CD8-positive, alpha-beta memory T cell (primary cell): ENCODE results near the gene TPRG1L. TPM values are rescaled to one million over a fixed set of nuclear protein-coding genes. Genes with fewer than 3 reads are reported as not detected.

Experiments
- CTCF ChIA-PET: fragments of 350-600 bp; sonication (Branson Sonifier 250); formaldehyde crosslinking; loops from one replicate; lab custom pipeline; 2021; ENCODE audit warnings: antibody characterized with exemption; lab: Charles Lee
- POLR2A ChIA-PET: fragments of 350-600 bp; sonication (Branson Sonifier 250); formaldehyde crosslinking; loops from one replicate; lab custom pipeline; 2021; ENCODE audit warnings: antibody characterized with exemption; lab: Charles Lee
- DNase-seq, 5 donors: peaks; one replicate each; pipeline versions ENCODE4 v3.0.0 to v3.0.0-alpha.2; 2020 to 2022; ENCODE audit warnings: mixed read lengths in 1 of 5
- H3K27ac ChIP-seq: one replicate; pipeline ENCODE4 v1.7.0; 2013; ENCODE audit warnings: low read depth, mild to moderate bottlenecking, low read length, moderate library complexity
- H3K27me3 ChIP-seq: 2 replicates; pipeline ENCODE4 v1.7.0; 2013; ENCODE audit warnings: low read length, mild to moderate bottlenecking; ENCODE audit not compliant: insufficient read depth, poor library complexity, severe bottlenecking
- H3K36me3 ChIP-seq: 2 replicates; pipeline ENCODE4 v1.7.0; 2013; ENCODE audit warnings: mild to moderate bottlenecking, low read length, moderate library complexity; ENCODE audit not compliant: insufficient read depth
- H3K4me1 ChIP-seq: 2 replicates; pipeline ENCODE4 v1.7.0; 2013; ENCODE audit warnings: mild to moderate bottlenecking, low read length, moderate library complexity; ENCODE audit not compliant: insufficient read depth
- H3K4me3 ChIP-seq: 2 replicates; pipeline ENCODE4 v1.7.0; 2013; ENCODE audit warnings: mild to moderate bottlenecking, low read length
- H3K9me3 ChIP-seq: 2 replicates; pipeline ENCODE4 v1.7.0; 2013; ENCODE audit warnings: mild to moderate bottlenecking, low read length
- H3K27ac Mint-ChIP-seq, 8 donors: one replicate each; pipeline ENCODE4 v1.8.0; 2020 to 2021; ENCODE audit warnings: mixed read lengths in 8 of 8, mild to moderate bottlenecking in 6 of 8, inconsistent platforms in 3 of 8, moderate library complexity in 3 of 8
- H3K27me3 Mint-ChIP-seq, 2 donors: one replicate each; pipeline ENCODE4 v1.8.0; 2020 to 2021; ENCODE audit warnings: mixed read lengths in 2 of 2, mild to moderate bottlenecking in 1 of 2, moderate library complexity in 1 of 2
- H3K36me3 Mint-ChIP-seq, 3 donors: one replicate each; pipeline ENCODE4 v1.8.0; 2020 to 2021; ENCODE audit warnings: mixed read lengths in 3 of 3, inconsistent platforms in 1 of 3, mild to moderate bottlenecking in 1 of 3
- H3K4me1 Mint-ChIP-seq, 3 donors: one replicate each; pipeline ENCODE4 v1.8.0; 2020 to 2021; ENCODE audit warnings: mixed read lengths in 3 of 3, inconsistent platforms in 1 of 3, mild to moderate bottlenecking in 1 of 3
- H3K4me3 Mint-ChIP-seq, 7 donors: one replicate each; pipeline ENCODE4 v1.8.0; 2020 to 2021; ENCODE audit warnings: mixed read lengths in 7 of 7, mild to moderate bottlenecking in 6 of 7, moderate library complexity in 4 of 7, inconsistent platforms in 2 of 7
- H3K9me3 Mint-ChIP-seq, 5 donors: one replicate each; pipeline ENCODE4 v1.8.0; 2020 to 2022; ENCODE audit warnings: mixed read lengths in 5 of 5, mild to moderate bottlenecking in 3 of 5, moderate library complexity in 2 of 5, inconsistent platforms in 1 of 5
- polyA plus RNA-seq: library from polyadenylated mRNA; unstranded; fragments of 300-500 nt; fragmentation: Illumina TruSeq; gene quantifications from one replicate; pipeline ENCODE4 v1.2.3, GENCODE V29; 2021
- total RNA-seq, 2 experiments: library from RNA; stranded (reverse); gene quantifications; one replicate each; pipeline ENCODE4 v1.2.3, GENCODE V29; 2021

Gene TPRG1L
- total and polyA plus RNA-seq, 3 experiments from 2014 or later, result 18.9 to 47.7 (median 21.1) TPM

DNA sequence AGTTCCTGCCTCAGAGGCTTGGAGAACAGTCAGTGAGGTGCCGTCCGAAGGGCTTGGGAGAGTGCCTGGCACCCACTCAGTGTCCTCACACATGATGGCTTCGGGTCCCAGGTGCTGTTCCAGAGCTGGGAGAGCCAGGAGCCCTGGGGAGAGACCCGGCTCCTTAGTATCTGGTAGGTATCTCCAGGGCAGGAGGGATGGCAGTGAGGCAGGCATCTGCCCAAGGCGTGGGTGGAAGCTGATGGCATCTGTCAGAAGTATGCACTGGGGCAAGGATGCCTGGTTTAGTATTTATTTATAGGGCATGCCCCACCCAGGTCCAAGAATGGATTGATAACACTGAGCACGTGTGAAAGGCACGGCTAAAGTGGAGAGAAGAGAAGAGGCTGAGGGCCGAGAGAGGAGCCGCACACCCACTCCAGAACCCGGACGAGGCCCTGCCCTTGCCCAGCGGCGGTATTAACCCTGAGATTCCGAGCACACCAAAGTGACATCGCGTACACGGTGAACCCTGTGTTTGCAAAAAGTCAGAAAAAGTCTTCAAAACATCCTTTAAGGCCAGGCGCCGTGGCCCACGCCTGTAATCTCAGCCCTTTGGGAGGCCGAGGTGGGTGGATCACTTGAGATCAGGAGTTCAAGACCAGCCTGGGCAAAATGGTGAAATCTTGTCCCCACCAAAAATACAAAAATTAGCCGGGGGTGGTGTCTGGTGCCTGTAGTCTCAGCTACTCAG is 29.9 kb downstream of the TPRG1L start:
- H3K4me3 ChIP-seq, result no peak overlapping the region
- no peak for DNase-seq
- Mint-ChIP-seq H3K27me3 (peaks cover 32 to 64% of the 10 kb centered on the region in 2 donors), H3K4me3 (no peak overlapping the region), H3K36me3 (peaks cover 0 to 2% (median 0%) of the 10 kb centered on the region in 3 donors), H3K9me3 (peaks cover 0 to 2% (median 0%) of the 10 kb centered on the region in 5 donors), H3K27ac (peak overlapping the region in 1 of 8 donors; percentile 19), H3K4me1 (peaks cover 6 to 19% (median 12%) of the 10 kb centered on the region in 3 donors)
- ChIA-PET CTCF (interaction anchor here (1.0 kb wide), 1 partner anchor 39 kb away, joined by 3 read pairs; no protein-coding TSS in a partner anchor), POLR2A (no interaction called here)
- H3K9me3 ChIP-seq, result no peaks in the 10 kb centered on the region
- H3K4me1 ChIP-seq, result peaks cover 19% of the 10 kb centered on the region
- H3K36me3 ChIP-seq, result no peaks in the 10 kb centered on the region
- peaks cover 20% of the 10 kb centered on the region for H3K27me3 ChIP-seq
- no peak overlapping the region for H3K27ac ChIP-seq

DNA sequence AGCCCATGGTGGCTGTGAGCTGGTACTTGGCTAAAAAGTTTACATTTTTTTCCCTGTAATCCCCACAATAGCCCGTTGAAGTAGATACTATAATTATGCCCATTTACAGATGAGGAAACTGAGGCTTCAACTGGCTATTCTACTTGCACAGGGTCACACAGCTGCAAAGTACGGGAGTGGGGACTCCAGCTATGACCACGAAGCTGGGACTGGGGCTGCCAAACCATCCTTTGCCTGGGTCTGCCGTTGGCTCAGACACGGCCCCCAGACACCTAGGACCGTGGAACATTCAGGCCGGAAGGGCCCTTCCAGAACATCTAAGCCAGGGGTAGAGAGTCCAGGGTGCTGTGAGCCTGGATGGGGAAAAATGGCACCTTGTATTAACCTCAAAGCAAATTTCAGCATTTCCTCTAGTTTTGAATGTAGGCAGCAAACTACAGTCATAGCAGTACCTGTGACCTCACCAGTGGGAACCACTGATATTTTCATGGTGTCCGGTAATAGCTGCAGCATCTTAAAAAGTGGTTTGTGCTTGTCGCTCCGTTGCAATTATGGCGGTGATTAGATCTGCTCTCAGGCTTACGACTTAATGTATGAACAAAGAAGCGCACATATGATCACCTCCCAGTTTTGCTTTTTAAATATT is 31.8 kb downstream of the TPRG1L start:
- DNase-seq, result no peak
- Mint-ChIP-seq H3K27me3 (peaks cover 25 to 56% of the 10 kb centered on the region in 2 donors), H3K4me1 (peaks cover 0 to 3% (median 0%) of the 10 kb centered on the region in 3 donors), H3K4me3 (no peak overlapping the region), H3K36me3 (peaks cover 0 to 2% (median 0%) of the 10 kb centered on the region in 3 donors), H3K27ac (peak overlapping the region in 1 of 8 donors; percentile 75), H3K9me3 (peaks cover 0 to 2% (median 0%) of the 10 kb centered on the region in 5 donors)
- ChIA-PET POLR2A (no interaction called here), CTCF (no interaction called here)
- Histone ChIP-seq H3K27me3 (peaks cover 7% of the 10 kb centered on the region), H3K36me3 (no peaks in the 10 kb centered on the region), H3K27ac (no peak overlapping the region), H3K4me3 (no peak overlapping the region), H3K4me1 (peaks cover 3% of the 10 kb centered on the region), H3K9me3 (no peaks in the 10 kb centered on the region)

DNA sequence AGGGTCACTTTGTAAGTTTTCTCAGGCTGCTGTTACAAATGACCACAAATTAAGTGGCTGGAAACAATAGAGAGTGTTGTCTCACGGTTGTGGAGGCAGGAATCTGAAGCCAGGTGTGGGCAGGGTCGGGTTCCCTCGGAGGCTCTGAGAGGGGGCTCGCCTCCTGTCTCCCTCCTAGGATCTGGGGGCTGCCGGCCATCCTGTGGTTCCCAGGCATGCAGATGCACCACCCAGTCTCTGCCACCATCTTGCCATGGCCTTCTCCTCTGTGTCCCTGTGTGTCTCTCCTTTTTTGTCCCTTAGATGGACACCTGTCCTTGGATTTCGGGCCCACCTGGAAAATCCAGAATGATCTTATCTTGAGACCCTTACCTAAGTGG is 32.3 kb downstream of the TPRG1L start:
- H3K27me3 Mint-ChIP-seq, result peaks cover 25 to 57% of the 10 kb centered on the region in 2 donors
- DNase-seq, result no peak
- POLR2A ChIA-PET, result no interaction called here
- CTCF ChIA-PET, result no interaction called here
- H3K36me3 ChIP-seq, result no peaks in the 10 kb centered on the region
- no peaks in the 10 kb centered on the region for H3K4me1 ChIP-seq
- H3K27ac ChIP-seq, result no peak overlapping the region
- H3K4me1 Mint-ChIP-seq, result peaks cover 0 to 3% (median 0%) of the 10 kb centered on the region in 3 donors
- no peak overlapping the region for H3K4me3 ChIP-seq
- H3K27me3 ChIP-seq, result peaks cover 6% of the 10 kb centered on the region
- H3K27ac Mint-ChIP-seq, result peak overlapping the region in 1 of 8 donors; percentile 75
- peaks cover 0 to 2% (median 0%) of the 10 kb centered on the region in 5 donors for H3K9me3 Mint-ChIP-seq
- H3K4me3 Mint-ChIP-seq, result no peak overlapping the region
- H3K9me3 ChIP-seq, result no peaks in the 10 kb centered on the region
- H3K36me3 Mint-ChIP-seq, result peaks cover 0 to 2% (median 0%) of the 10 kb centered on the region in 3 donors

DNA sequence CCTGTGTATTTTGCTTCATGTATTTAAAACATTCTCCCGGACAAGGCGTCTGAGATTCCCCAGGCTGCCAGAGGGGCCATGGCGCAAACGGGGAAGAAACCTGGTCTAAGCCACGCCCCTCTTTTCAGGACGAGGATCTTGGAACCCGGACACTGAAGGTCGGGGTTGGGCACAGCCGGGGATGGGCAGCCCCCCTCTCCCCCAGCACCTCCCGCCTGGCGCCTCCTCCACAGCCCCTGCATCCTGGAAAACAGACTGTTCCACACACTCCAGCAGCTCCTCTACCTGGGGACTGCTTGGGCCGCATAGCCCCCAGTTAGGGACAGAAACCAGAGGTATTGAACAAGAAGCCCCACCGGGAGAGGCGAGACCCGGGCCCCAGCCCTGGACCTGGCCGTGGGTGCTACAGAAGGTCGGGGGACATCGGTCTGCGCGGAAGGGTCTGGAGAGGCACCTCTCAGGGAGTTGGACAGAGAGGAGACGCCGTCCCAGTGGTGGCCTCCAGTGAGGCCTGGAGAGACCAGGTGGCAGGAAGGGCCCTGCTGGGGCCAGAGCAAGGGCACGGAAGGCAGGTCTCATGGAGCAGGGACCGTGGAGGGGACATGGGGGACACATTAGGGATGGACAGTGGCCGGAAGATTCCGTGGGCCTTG is 32.9 kb downstream of the TPRG1L start:
- no peak for DNase-seq
- no peak overlapping the region for H3K27ac Mint-ChIP-seq
- no peak overlapping the region for H3K27ac ChIP-seq
- H3K9me3 ChIP-seq, result no peaks in the 10 kb centered on the region
- no peaks in the 10 kb centered on the region for H3K36me3 ChIP-seq
- H3K36me3 Mint-ChIP-seq, result peaks cover 0 to 2% (median 0%) of the 10 kb centered on the region in 3 donors
- H3K27me3 Mint-ChIP-seq, result peaks cover 27 to 62% of the 10 kb centered on the region in 2 donors
- peaks cover 0 to 2% (median 0%) of the 10 kb centered on the region in 5 donors for H3K9me3 Mint-ChIP-seq
- H3K4me1 Mint-ChIP-seq, result peaks cover 0 to 3% (median 0%) of the 10 kb centered on the region in 3 donors
- H3K4me3 Mint-ChIP-seq, result no peak overlapping the region
- no peaks in the 10 kb centered on the region for H3K4me1 ChIP-seq
- POLR2A ChIA-PET, result no interaction called here
- no peak overlapping the region for H3K4me3 ChIP-seq
- H3K27me3 ChIP-seq, result peaks cover 6% of the 10 kb centered on the region
- CTCF ChIA-PET, result no interaction called here

GRCh38 chr1:3658231-3658615 is 33.4 kb downstream of the TPRG1L start:
- Histone ChIP-seq H3K36me3 (no peaks in the 10 kb centered on the region), H3K27ac (no peak overlapping the region), H3K4me1 (no peaks in the 10 kb centered on the region), H3K9me3 (no peaks in the 10 kb centered on the region), H3K4me3 (no peak overlapping the region), H3K27me3 (peaks cover 5% of the 10 kb centered on the region)
- POLR2A ChIA-PET, result no interaction called here
- peaks cover 0 to 2% (median 0%) of the 10 kb centered on the region in 3 donors for H3K36me3 Mint-ChIP-seq
- CTCF ChIA-PET, result no interaction called here
- H3K4me1 Mint-ChIP-seq, result peaks cover 0 to 2% (median 0%) of the 10 kb centered on the region in 3 donors
- no peak for DNase-seq
- no peak overlapping the region for H3K4me3 Mint-ChIP-seq
- no peak overlapping the region for H3K27ac Mint-ChIP-seq
- peaks cover 26 to 64% of the 10 kb centered on the region in 2 donors for H3K27me3 Mint-ChIP-seq
- peaks cover 0 to 2% (median 0%) of the 10 kb centered on the region in 5 donors for H3K9me3 Mint-ChIP-seq

- H3K36me3 Mint-ChIP-seq, result peaks cover 0 to 2% (median 0%) of the 10 kb centered on the region in 3 donors
- no peaks in the 10 kb centered on the region for H3K9me3 ChIP-seq
- H3K27ac ChIP-seq, result no peak overlapping the region
- POLR2A ChIA-PET, result interaction anchor here (0.6 kb wide), 1 partner anchor 8 kb away, joined by 3 read pairs; no protein-coding TSS in a partner anchor
- peak overlapping the region in 1 of 8 donors; percentile 78 for H3K27ac Mint-ChIP-seq
- H3K4me1 ChIP-seq, result no peaks in the 10 kb centered on the region
- peaks cover 20 to 57% of the 10 kb centered on the region in 2 donors for H3K27me3 Mint-ChIP-seq
- no peaks in the 10 kb centered on the region for H3K4me1 Mint-ChIP-seq
- DNase-seq, result no peak
- H3K27me3 ChIP-seq, result no peaks in the 10 kb centered on the region
- H3K9me3 Mint-ChIP-seq, result peaks cover 0 to 2% (median 0%) of the 10 kb centered on the region in 5 donors
- H3K4me3 Mint-ChIP-seq, result no peak overlapping the region
- H3K36me3 ChIP-seq, result no peaks in the 10 kb centered on the region
- CTCF ChIA-PET, result no interaction called here
- H3K4me3 ChIP-seq, result no peak overlapping the region
These were observed 34.3 kb downstream of the TPRG1L start for GRCh38 chr1:3659093-3659492.

GRCh38 chr1:3660704-3661103 is 35.9 kb downstream of the TPRG1L start:
- ChIA-PET POLR2A (no interaction called here), CTCF (no interaction called here)
- no peak for DNase-seq
- no peaks in the 10 kb centered on the region for H3K9me3 ChIP-seq
- no peaks in the 10 kb centered on the region for H3K4me1 ChIP-seq
- no peak overlapping the region for H3K4me3 ChIP-seq
- no peak overlapping the region for H3K27ac ChIP-seq
- Mint-ChIP-seq H3K27me3 (peaks cover 12 to 42% of the 10 kb centered on the region in 2 donors), H3K27ac (no peak overlapping the region), H3K4me3 (no peak overlapping the region), H3K9me3 (no peaks in the 10 kb centered on the region), H3K36me3 (no peaks in the 10 kb centered on the region), H3K4me1 (no peaks in the 10 kb centered on the region)
- H3K36me3 ChIP-seq, result no peaks in the 10 kb centered on the region
- no peaks in the 10 kb centered on the region for H3K27me3 ChIP-seq
